Measurements from ENCODE around the gene CDK11B.
A peak's percentile ranks its signal among the peaks of the same experiment; 100 is the strongest.
"Not testable (repeated sequence)": the region's sequence is repeated elsewhere in the genome, so short reads cannot be mapped to it uniquely, and the experiment has no call there.

The CDK11B gene

GRCh38 chr1:1658583-1659549 lies at the start of gene CDK11B:
Gene CDK11B (minus strand): TSS chr1:1659004. CDS start chr1:1657485, 1,519 bp downstream.
- DNase-seq, result peak; percentile 99

GRCh38 chr1:1707897-1708296 lies 49.1 kb upstream of the CDK11B start:
- DNase-seq, result not testable (repeated sequence)

GRCh38 chr1:1707241-1707640 lies 48.4 kb upstream of the CDK11B start:
- not testable (repeated sequence) for DNase-seq

GRCh38 chr1:1705623-1706022 lies 46.8 kb upstream of the CDK11B start:
- DNase-seq, result not testable (repeated sequence)

- not testable (repeated sequence) for DNase-seq
Observed at GRCh38 chr1:1704284-1704957, 45.6 kb upstream of the CDK11B start.

- no peak for DNase-seq
Observed at GRCh38 chr1:1703796-1704195, 45.0 kb upstream of the CDK11B start.

- DNase-seq, result not testable (repeated sequence)
Observed at GRCh38 chr1:1702506-1702905, 43.7 kb upstream of the CDK11B start.

- not testable (repeated sequence) for DNase-seq
Observed at GRCh38 chr1:1700557-1700956, 41.8 kb upstream of the CDK11B start.

GRCh38 chr1:1700067-1700466 lies 41.3 kb upstream of the CDK11B start:
- DNase-seq, result not testable (repeated sequence)

- not testable (repeated sequence) for DNase-seq
Observed at GRCh38 chr1:1699061-1699460, 40.3 kb upstream of the CDK11B start.

GRCh38 chr1:1697358-1698183 lies 38.8 kb upstream of the CDK11B start:
- DNase-seq, result not testable (repeated sequence)

- not testable (repeated sequence) for DNase-seq
Observed at GRCh38 chr1:1696431-1697357, 37.9 kb upstream of the CDK11B start.

GRCh38 chr1:1692714-1693647 lies 34.2 kb upstream of the CDK11B start, which contains the start of gene SLC35E2B:
Gene SLC35E2B (minus strand): TSS chr1:1692795. CDS start chr1:1676699, 16,096 bp downstream.
- peak; percentile 84 for DNase-seq

- peak; percentile 55 for DNase-seq
Observed at GRCh38 chr1:1692324-1692713, 33.5 kb upstream of the CDK11B start.

- not testable (repeated sequence) for DNase-seq
Observed at GRCh38 chr1:1691443-1691842, 32.6 kb upstream of the CDK11B start.

- not testable (repeated sequence) for DNase-seq
Observed at GRCh38 chr1:1689526-1689925, 30.7 kb upstream of the CDK11B start.

- no peak for DNase-seq
Observed at GRCh38 chr1:1687846-1688245, 29.0 kb upstream of the CDK11B start.

GRCh38 chr1:1684031-1684681 lies 25.4 kb upstream of the CDK11B start:
- no peak for DNase-seq

GRCh38 chr1:1683104-1683905 lies 24.5 kb upstream of the CDK11B start:
- DNase-seq, result no peak

Measured in EL (cell line).